HG03097 (cell line): ENCODE data around the gene ATE1.
"Not testable (repeated sequence)": the region's sequence is repeated elsewhere in the genome, so short reads cannot be mapped to it uniquely, and the experiment has no call there.

Source experiments
- ATAC-seq: cut with Tn5 transposase; IDR thresholded peaks from one replicate; pipeline ENCODE4 v1.9.1; 2021; ENCODE audit not compliant: unreplicated experiment, low FRiP score

The ATE1 gene

GRCh38 chr10:121927841-121928527, at the start of gene ATE1:
ATE1 (minus strand) TSS chr10:121928031; CDS start chr10:121927949, 82 bp downstream.
- peak; percentile 71 for ATAC-seq

GRCh38 chr10:121976607-121977006, 48.8 kb upstream of the ATE1 start:
- ATAC-seq = no peak

GRCh38 chr10:121975295-121976086, 47.7 kb upstream of the ATE1 start:
- ATAC-seq = no peak

- ATAC-seq = peak; percentile 89
Observed at GRCh38 chr10:121974535-121975294, 46.9 kb upstream of the ATE1 start, which contains the start of gene NSMCE4A. NSMCE4A (minus strand) TSS chr10:121975217; CDS start chr10:121975165, 52 bp downstream.

- ATAC-seq = peak; percentile 16
Observed at GRCh38 chr10:121974019-121974534, 46.2 kb upstream of the ATE1 start.

GRCh38 chr10:121969086-121969485, 41.3 kb upstream of the ATE1 start:
- ATAC-seq = not testable (repeated sequence)

GRCh38 chr10:121965996-121966395, 38.2 kb upstream of the ATE1 start:
- ATAC-seq = no peak

- no peak for ATAC-seq
Observed at GRCh38 chr10:121961456-121961855, 33.6 kb upstream of the ATE1 start.

GRCh38 chr10:121959671-121960070, 31.8 kb upstream of the ATE1 start:
- ATAC-seq = no peak

- ATAC-seq = no peak
Observed at GRCh38 chr10:121956111-121957061, 28.6 kb upstream of the ATE1 start.

GRCh38 chr10:121952226-121952625, 24.4 kb upstream of the ATE1 start:
- no peak for ATAC-seq

- ATAC-seq = no peak
Observed at GRCh38 chr10:121949451-121949850, 21.6 kb upstream of the ATE1 start.

- ATAC-seq = no peak
Observed at GRCh38 chr10:121949049-121949448, 21.2 kb upstream of the ATE1 start.

GRCh38 chr10:121947343-121948330, 19.8 kb upstream of the ATE1 start:
- no peak for ATAC-seq

- no peak for ATAC-seq
Observed at GRCh38 chr10:121942749-121943416, 15.1 kb upstream of the ATE1 start.

- ATAC-seq = no peak
Observed at GRCh38 chr10:121941532-121941931, 13.7 kb upstream of the ATE1 start.

- no peak for ATAC-seq
Observed at GRCh38 chr10:121936295-121936694, 8.5 kb upstream of the ATE1 start.

GRCh38 chr10:121935702-121936101, 7.9 kb upstream of the ATE1 start:
- ATAC-seq = no peak
